HEK293T (cell line): ENCODE data around the gene ZNF862.
"Not testable (repeated sequence)": the region's sequence is repeated elsewhere in the genome, so short reads cannot be mapped to it uniquely, and the experiment has no call there.

Source experiments
- CTCF ChIA-PET: fragments of 350-600 bp; formaldehyde crosslinking; extraction: SDS; loops from one replicate; lab custom pipeline; 2021; ENCODE audit warnings: antibody characterized with exemption, inconsistent platforms; lab: Yijun Ruan, JAX
- POLR2A ChIA-PET: fragments of 350-600 bp; formaldehyde crosslinking; extraction: SDS; loops from one replicate; lab custom pipeline; 2020; ENCODE audit warnings: antibody characterized with exemption, inconsistent platforms; lab: Yijun Ruan, JAX
- DNase-seq: peaks from one replicate; pipeline ENCODE4 v3.0.0; 2012; ENCODE audit warnings: mixed read lengths; ENCODE audit errors: extremely low spot score
- ARNT ChIP-seq: fragments of 450-650 bp; IDR thresholded peaks from 2 replicates; pipeline ENCODE4 v1.6.1; 2017; ENCODE audit warnings: mild to moderate bottlenecking
- BHLHE40 ChIP-seq: fragments of 450-650 bp; IDR thresholded peaks from 2 replicates; pipeline ENCODE4 v1.6.1; 2016; ENCODE audit warnings: mild to moderate bottlenecking, moderate library complexity, borderline replicate concordance
- CTBP1 ChIP-seq: fragments of 450-650 bp; IDR thresholded peaks from 2 replicates; pipeline ENCODE4 v1.6.1; 2016; ENCODE audit warnings: borderline replicate concordance
- ELF4 ChIP-seq: fragments of 450-650 bp; IDR thresholded peaks from 2 replicates; pipeline ENCODE4 v1.6.1; 2017; ENCODE audit warnings: antibody characterized with exemption
- FOXA1 ChIP-seq: fragments of 450-650 bp; IDR thresholded peaks from 2 replicates; pipeline ENCODE4 v1.6.1; 2016; ENCODE audit warnings: mild to moderate bottlenecking
- FOXK2 ChIP-seq: fragments of 450-650 bp; IDR thresholded peaks from 2 replicates; pipeline ENCODE4 v1.6.1; 2016; ENCODE audit warnings: mild to moderate bottlenecking
- FOXM1 ChIP-seq: fragments of 450-650 bp; IDR thresholded peaks from 2 replicates; pipeline ENCODE4 v1.6.1; 2017; ENCODE audit warnings: mild to moderate bottlenecking, borderline replicate concordance
- HDGF ChIP-seq: fragments of 450-650 bp; IDR thresholded peaks from 2 replicates; pipeline ENCODE4 v1.6.1; 2017; ENCODE audit warnings: antibody characterized with exemption, borderline replicate concordance
- L3MBTL2 ChIP-seq: fragments of 450-650 bp; conservative IDR thresholded peaks from 2 replicates; pipeline ENCODE4 v1.6.1; 2016; ENCODE audit warnings: mild to moderate bottlenecking
- LEF1 ChIP-seq: fragments of 450-650 bp; IDR thresholded peaks from 2 replicates; pipeline ENCODE4 v1.6.1; 2017; ENCODE audit warnings: mild to moderate bottlenecking, borderline replicate concordance
- NFRKB ChIP-seq: fragments of 450-650 bp; IDR thresholded peaks from 2 replicates; pipeline ENCODE4 v1.6.1; 2016; ENCODE audit warnings: mild to moderate bottlenecking, moderate library complexity
- SP1 ChIP-seq: fragments of 450-650 bp; IDR thresholded peaks from 2 replicates; pipeline ENCODE4 v1.6.1; 2017
- SUZ12 ChIP-seq: fragments of 450-650 bp; IDR thresholded peaks from 2 replicates; pipeline ENCODE4 v1.6.1; 2016; ENCODE audit warnings: mild to moderate bottlenecking
- TARDBP ChIP-seq: fragments of 450-650 bp; IDR thresholded peaks from 2 replicates; pipeline ENCODE4 v1.6.1; 2016
- ZNF384 ChIP-seq: fragments of 450-650 bp; IDR thresholded peaks from 2 replicates; pipeline ENCODE4 v1.6.1; 2016
- TF ChIP-seq, protein P1 (sequence below): fragments of 450-650 bp; IDR thresholded peaks from 2 replicates; pipeline ENCODE4 v1.6.1; 2016

ZNF862 gene

DNA sequence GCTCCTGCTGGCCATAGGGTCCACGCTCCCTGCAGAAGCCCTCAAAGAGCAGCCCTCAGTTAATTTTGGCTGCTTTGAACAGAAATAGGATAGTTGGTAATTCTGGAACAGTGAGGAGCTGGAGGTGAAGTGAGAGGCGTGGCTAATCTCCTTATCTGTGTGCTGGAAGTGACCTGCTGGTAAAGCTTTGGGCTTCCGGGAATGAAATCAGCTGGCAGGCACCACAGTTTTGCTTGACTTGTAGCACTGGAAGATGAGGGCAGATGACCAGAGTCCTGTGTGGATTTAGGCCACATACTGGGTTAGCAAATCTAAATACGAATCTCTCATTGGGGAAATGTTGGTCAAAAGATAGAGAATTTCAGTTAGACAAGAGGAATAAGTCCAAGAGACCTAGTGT is 45.8 kb downstream of the ZNF862 start:
- ChIA-PET POLR2A (no interaction called here), CTCF (interaction anchor here (0.5 to 1.6 kb wide), 7 partner anchors 9 to 901 kb away, joined by 3 to 5 read pairs (median 3); no protein-coding TSS in a partner anchor)
- no peak for DNase-seq
- no peak for TF ChIP-seq FOXK2
- TF ChIP-seq FOXM1, result no peak
- TF ChIP-seq, protein P1, sequence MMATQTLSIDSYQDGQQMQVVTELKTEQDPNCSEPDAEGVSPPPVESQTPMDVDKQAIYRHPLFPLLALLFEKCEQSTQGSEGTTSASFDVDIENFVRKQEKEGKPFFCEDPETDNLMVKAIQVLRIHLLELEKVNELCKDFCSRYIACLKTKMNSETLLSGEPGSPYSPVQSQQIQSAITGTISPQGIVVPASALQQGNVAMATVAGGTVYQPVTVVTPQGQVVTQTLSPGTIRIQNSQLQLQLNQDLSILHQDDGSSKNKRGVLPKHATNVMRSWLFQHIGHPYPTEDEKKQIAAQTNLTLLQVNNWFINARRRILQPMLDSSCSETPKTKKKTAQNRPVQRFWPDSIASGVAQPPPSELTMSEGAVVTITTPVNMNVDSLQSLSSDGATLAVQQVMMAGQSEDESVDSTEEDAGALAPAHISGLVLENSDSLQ, result no peak

DNA sequence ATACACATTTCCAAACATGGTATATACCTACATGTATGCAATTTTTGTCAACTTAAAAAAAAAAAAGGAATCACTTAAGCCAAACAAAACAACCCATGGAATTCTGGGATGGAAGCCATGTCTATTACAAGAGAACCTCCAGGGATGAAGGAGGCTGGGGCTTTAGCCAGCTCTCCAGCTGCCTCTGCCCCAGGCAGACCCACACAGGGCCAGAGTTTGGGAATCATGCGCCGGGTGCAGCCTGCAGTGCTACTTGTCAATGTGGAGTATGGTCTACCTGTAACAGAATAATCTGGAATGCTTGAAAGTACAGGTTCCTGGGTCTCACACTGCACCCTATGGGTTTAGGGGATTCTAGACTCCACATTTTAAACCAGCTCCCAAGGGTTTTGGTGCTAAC is 46.4 kb downstream of the ZNF862 start:
- ChIA-PET POLR2A (no interaction called here), CTCF (interaction anchor here (0.5 to 1.6 kb wide), 5 partner anchors 15 to 682 kb away, joined by 3 to 5 read pairs (median 3); no protein-coding TSS in a partner anchor)
- no peak for DNase-seq
- TF ChIP-seq L3MBTL2 (no peak), SUZ12 (no peak), FOXA1 (no peak)

DNA sequence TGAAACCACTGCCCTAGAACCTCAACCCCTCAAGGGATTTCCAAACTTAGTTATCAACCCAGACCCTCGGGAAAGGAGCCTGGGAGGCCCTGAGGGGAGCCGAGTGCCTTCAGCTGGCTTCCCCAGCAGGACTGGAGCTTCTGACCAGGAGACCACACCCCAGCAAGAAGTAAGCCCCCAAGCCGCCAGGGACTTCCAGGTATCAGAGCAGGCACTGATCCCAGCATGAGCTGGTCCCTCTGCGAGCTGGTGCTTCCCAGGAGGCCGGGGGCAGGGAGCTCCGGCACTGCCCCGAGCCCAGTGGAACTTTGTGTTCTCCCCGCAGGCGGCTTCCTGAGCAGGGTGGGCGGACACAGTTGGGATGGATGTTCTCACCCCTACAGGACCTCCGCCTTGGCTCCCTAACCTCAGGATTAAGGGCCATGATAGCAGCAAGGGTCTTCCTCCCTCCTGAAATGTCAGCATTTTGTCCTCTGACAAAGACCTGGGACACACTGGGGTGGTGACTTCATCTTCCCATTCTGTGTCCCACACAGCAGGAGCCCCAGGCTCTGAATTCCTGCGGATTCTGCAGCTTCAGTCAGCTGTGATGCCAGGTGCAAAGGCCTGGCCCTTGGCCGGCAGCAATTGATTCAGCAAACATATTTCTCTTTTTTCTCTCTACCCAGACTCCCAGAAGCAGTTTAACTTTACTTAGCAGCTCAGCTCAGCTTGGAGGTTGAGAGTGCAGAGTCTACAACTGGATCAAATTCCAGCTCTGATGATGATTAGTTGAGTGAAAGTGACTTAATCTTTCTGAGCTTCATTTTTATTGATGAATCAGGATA is 47.2 kb downstream of the ZNF862 start:
- DNase-seq, result no peak
- ChIA-PET POLR2A (no interaction called here), CTCF (no interaction called here)
- TF ChIP-seq ZNF384 (no peak), FOXA1 (no peak), HDGF (no peak), CTBP1 (no peak), SP1 (no peak), L3MBTL2 (no peak), SUZ12 (no peak), ARNT (no peak)

DNA sequence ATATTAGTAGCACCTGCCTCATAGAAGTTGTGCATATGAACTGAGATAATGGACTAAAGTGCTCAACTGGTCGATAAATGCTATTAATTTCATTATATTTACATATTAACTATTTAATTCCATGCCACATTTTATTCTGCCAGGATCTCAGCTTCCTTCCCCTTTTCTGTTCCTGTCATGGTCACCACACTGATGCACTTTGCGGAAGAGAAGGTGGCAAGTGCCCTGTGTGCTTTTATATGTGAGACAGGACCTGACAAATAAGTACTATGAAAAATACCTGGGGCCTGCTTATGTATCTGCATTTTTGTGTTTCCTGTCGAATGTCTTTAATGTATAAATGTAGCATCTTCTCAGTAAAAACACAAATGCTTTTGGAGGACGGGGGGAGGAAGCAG is 47.8 kb downstream of the ZNF862 start:
- POLR2A ChIA-PET, result no interaction called here
- CTCF ChIA-PET, result no interaction called here
- DNase-seq, result no peak
- TF ChIP-seq NFRKB (no peak), LEF1 (no peak), FOXK2 (no peak), FOXA1 (no peak), ARNT (no peak), FOXM1 (no peak), ELF4 (no peak), TARDBP (no peak), BHLHE40 (no peak), HDGF (no peak), ZNF384 (no peak), SP1 (no peak)
- TF ChIP-seq, protein P1, result no peak

DNA sequence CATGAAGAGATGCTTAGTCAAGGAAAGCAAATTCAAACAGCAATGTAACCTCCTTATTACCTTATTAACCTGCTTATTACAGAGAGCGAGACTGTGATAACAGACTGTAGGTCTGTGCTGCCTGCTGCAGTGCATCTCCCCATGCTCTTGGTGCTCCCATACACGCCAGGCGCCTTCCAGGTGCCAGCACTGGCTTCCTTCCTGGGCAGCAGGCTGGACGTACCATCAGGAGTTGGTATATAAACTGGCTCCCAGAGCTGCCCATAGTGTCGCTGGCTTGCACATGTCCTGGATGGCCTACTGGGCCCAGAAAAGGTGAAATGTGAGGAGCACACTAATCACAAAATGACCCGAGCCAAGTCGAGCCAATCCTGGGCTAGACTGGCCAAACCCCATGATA is 49.1 kb downstream of the ZNF862 start:
- no peak for TF ChIP-seq FOXK2
- TF ChIP-seq HDGF, result no peak
- no peak for TF ChIP-seq TARDBP
- TF ChIP-seq NFRKB, result no peak
- no peak for TF ChIP-seq ZNF384
- TF ChIP-seq SP1, result no peak
- TF ChIP-seq, protein P1, result no peak
- no peak for TF ChIP-seq ELF4
- TF ChIP-seq CTBP1, result no peak
- TF ChIP-seq L3MBTL2, result no peak
- TF ChIP-seq LEF1, result no peak
- TF ChIP-seq FOXA1, result no peak
- no peak for TF ChIP-seq SUZ12
- no peak for TF ChIP-seq FOXM1
- no peak for TF ChIP-seq BHLHE40
- no peak for TF ChIP-seq ARNT
- ChIA-PET POLR2A (no interaction called here), CTCF (no interaction called here)
- no peak for DNase-seq

DNA sequence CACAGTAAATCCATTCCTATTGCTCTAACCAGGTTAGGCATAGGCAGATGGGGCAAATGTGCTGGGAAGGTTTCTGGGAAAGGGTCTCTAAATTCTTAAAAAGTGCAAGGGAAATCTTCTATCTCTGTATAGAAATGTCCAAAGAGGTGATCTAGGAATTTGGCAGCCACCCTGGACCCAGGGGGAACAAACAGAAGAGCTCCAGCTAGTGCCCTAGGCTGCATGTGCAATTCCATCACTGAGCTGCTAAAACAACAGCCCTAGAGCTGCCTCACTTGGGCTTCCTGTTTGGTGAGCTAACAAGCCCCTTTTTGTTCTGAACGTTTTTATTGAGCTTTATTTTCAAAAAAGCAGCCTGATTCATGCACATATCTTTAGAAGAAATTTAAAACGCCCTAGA is 52.5 kb downstream of the ZNF862 start:
- POLR2A ChIA-PET, CTCF ChIA-PET, DNase-seq: not testable (repeated sequence)

DNA sequence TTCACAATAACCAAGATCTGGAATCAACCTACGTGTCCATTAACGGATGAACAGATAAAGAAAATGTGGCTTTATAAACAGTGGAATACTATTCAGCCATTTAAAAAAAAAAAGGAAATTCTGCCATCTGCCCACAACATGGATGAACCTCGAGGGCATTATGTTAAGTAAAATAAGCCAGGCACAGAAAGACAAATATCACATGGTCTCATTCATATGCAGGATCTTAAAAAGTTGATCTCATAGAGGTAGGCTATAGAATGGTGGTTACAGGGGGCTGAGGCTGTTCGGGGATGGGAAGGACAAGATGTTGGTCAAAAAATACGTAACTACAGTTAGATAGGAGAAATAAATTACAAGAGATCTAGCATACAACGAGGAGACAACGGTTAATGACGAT is 56.8 kb downstream of the ZNF862 start:
- POLR2A ChIA-PET, DNase-seq, CTCF ChIA-PET: not testable (repeated sequence)

DNA sequence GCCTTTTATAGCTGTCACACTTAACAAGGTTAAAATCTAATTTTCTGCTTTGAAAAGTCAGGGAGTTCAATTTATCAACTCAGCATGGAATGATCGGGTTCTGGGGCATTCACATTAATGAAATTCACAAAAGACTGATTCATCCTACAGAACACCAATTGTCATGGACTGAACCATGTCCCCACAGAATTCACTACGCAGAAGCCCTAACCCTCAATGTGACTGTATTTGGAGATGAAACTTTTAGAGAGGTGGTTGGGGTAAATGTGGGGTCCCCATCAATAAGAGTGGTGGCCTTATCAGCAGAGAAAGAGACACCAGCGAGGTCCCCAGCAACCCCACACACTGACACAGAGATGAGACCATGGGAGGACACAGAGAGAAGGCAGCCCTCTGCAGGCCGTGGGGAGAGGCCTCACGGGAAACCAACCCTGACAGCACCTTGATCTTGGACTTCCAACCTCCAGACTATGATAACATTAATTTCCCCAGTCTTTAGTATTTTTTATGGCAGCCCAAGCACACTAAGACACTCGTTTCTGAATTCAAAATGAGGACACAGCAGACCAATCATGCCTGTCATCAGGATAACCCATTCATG is 69.7 kb downstream of the ZNF862 start:
- CTCF ChIA-PET, POLR2A ChIA-PET, DNase-seq: not testable (repeated sequence)

DNA sequence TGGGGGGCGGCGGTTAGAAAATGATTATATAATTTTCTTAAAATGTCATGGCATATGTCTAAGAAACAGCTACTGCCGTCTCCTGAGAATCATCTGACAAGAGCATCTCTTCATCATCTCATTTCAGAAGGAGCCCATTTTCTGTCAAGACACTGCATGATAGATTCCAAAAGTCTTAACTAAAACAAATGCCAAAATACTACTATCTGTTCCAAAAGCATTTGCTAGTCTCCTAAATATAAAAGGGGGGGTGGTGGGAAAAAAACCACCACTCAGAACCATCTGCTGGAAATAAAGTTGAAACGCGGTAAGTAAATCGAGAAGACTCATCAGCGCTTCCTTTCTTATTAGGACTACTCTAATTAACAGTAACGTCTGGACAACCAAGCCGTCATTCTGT is 72.0 kb downstream of the ZNF862 start:
- DNase-seq, POLR2A ChIA-PET, CTCF ChIA-PET: not testable (repeated sequence)

DNA sequence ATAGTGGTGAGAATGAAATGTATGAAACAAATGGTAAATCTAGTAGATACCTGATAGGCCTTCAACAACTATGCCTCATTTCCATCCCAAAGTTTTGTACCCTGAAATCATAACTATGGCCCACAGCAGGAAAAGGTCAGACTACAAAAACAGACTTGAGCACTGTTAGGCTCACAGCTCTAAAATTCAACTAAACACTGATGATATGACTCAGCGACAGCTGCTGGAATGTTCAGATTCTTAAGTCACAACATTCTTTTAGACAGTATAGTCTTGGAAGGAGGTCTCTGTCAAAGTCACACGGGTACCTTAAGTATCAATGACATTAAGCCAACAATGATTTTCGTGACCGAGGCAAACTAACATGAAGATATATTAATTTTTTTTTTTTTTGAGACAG is 74.0 kb downstream of the ZNF862 start:
- CTCF ChIA-PET, POLR2A ChIA-PET, DNase-seq: not testable (repeated sequence)
